ENCODE results near the gene PCDHB8. TPM values are rescaled to one million over a fixed set of nuclear protein-coding genes. Genes with fewer than 3 reads are reported as not detected.
"Not testable (repeated sequence)": the region's sequence is repeated elsewhere in the genome, so short reads cannot be mapped to it uniquely, and the experiment has no call there.

The PCDHB8 gene
- polyA plus RNA-seq, 1 donor from 2014 or later = 0.81 TPM

DNA sequence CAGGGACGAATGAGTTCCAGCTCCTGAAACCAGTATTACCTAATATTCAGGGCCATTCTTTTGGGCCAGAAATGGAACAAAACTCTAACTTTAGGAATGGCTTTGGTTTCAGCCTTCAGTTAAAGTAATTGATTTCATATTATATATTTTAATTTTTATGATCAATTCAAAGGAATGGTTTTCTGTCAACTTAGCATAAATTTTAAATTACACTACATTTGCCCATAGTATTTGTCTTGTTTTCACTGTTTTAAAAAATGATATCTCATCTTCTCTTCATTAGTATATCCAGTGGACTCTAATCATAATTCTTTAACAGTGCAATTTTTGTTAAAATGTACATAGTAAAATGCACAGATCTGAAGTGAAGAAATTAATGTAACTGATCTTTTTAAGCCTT, 2.7 kb downstream of the PCDHB8 start:
- Histone ChIP-seq H3K9me2 (ENCODE audit: insufficient read depth, low read length) (no peaks in the 10 kb centered on the region), H3K79me2 (replicated peaks; ENCODE audit: insufficient read depth, low read length) (no peaks in the 10 kb centered on the region), H3K4me2 (ENCODE audit: low read length) (no peak overlapping the region), H3K4me3 (ENCODE audit: low read length) (no peak overlapping the region), H3K9me3 (ENCODE audit: low read length) (peaks cover 3% of the 10 kb centered on the region), H3K27me3 (ENCODE audit: insufficient read depth, low read depth, low read length) (no peaks in the 10 kb centered on the region), H4K20me1 (ENCODE audit: insufficient read depth) (no peaks in the 10 kb centered on the region), H2AFZ (ENCODE audit: low read depth, low read length) (no peak overlapping the region), H3F3A (ENCODE audit: insufficient read depth, low read length, poor library complexity, severe bottlenecking) (no peaks in the 10 kb centered on the region), H3K27ac (ENCODE audit: low read length) (no peak overlapping the region), H3K36me3 (ENCODE audit: insufficient read depth, low read length) (no peaks in the 10 kb centered on the region), H3K9ac (ENCODE audit: low read length) (no peak overlapping the region)
- TF ChIP-seq CTCF (IDR thresholded peaks at IDR 0.05; ENCODE audit: poor library complexity, severe bottlenecking) (no peak), POLR2AphosphoS5 (IDR thresholded peaks at IDR 0.05) (no peak)

- Histone ChIP-seq H4K20me1 (ENCODE audit: insufficient read depth) (no peaks in the 10 kb centered on the region), H3K4me2 (ENCODE audit: low read length) (no peak within 1 kb of the TSS), H3K36me3 (ENCODE audit: insufficient read depth, low read length) (no peaks in the 10 kb centered on the region), H3F3A (ENCODE audit: insufficient read depth, low read length, poor library complexity, severe bottlenecking) (no peaks in the 10 kb centered on the region), H3K9me3 (ENCODE audit: low read length) (peaks cover 7% of the 10 kb centered on the region), H3K27ac (ENCODE audit: low read length) (peak within 1 kb of the TSS; percentile 54), H3K4me3 (ENCODE audit: low read length) (peak within 1 kb of the TSS; percentile 58), H3K27me3 (ENCODE audit: insufficient read depth, low read depth, low read length) (no peaks in the 10 kb centered on the region), H3K79me2 (replicated peaks; ENCODE audit: insufficient read depth, low read length) (no peaks in the 10 kb centered on the region), H2AFZ (ENCODE audit: low read depth, low read length) (no peak within 1 kb of the TSS), H3K9ac (ENCODE audit: low read length) (peak within 1 kb of the TSS; percentile 41), H3K9me2 (ENCODE audit: insufficient read depth, low read length) (no peaks in the 10 kb centered on the region)
- TF ChIP-seq REST (IDR thresholded peaks at IDR 0.05; ENCODE audit: borderline replicate concordance) = no peak
- peak; percentile 58 for TF ChIP-seq RAD21 (conservative IDR thresholded peaks at IDR 0.05)
- TF ChIP-seq CTCF (IDR thresholded peaks at IDR 0.05; ENCODE audit: poor library complexity, severe bottlenecking) = peak; percentile 55
- peak; percentile 47 for TF ChIP-seq SMC3 (conservative IDR thresholded peaks at IDR 0.05; ENCODE audit: poor library complexity)
- peak; percentile 20 for TF ChIP-seq POLR2AphosphoS5 (IDR thresholded peaks at IDR 0.05)
Observed at GRCh38 chr5:141182248-141182647, 4.7 kb downstream of the PCDHB8 start, which contains the start of gene PCDHB16. Gene PCDHB16 (plus strand): TSS chr5:141182387. CDS start chr5:141182560, 173 bp downstream.

GRCh38 chr5:141184117-141184855, 6.7 kb downstream of the PCDHB8 start:
- not testable (repeated sequence) for H3K79me2 ChIP-seq (replicated peaks; ENCODE audit: insufficient read depth, low read length); H3F3A ChIP-seq (ENCODE audit: insufficient read depth, low read length, poor library complexity, severe bottlenecking); H3K9me3 ChIP-seq (ENCODE audit: low read length); H3K27me3 ChIP-seq (ENCODE audit: insufficient read depth, low read depth, low read length); H2AFZ ChIP-seq (ENCODE audit: low read depth, low read length); H3K9me2 ChIP-seq (ENCODE audit: insufficient read depth, low read length); H4K20me1 ChIP-seq (ENCODE audit: insufficient read depth); H3K36me3 ChIP-seq (ENCODE audit: insufficient read depth, low read length); H3K27ac ChIP-seq (ENCODE audit: low read length); H3K4me2 ChIP-seq (ENCODE audit: low read length); H3K4me3 ChIP-seq (ENCODE audit: low read length); H3K9ac ChIP-seq (ENCODE audit: low read length)
